CD4-positive, alpha-beta T cell treated with Interleukin-4 for 4 hours (primary cell): ENCODE measurements around the gene B3GAT1.
A peak's percentile ranks its signal among the peaks of the same experiment; 100 is the strongest.

Source experiments
- DNase-seq: peaks from one replicate; pipeline ENCODE4 v3.0.0-alpha.2; 2020

The B3GAT1 gene

GRCh38 chr11:134390706-134391569 lies 21.1 kb downstream of the B3GAT1 start:
- DNase-seq, result no peak

- DNase-seq, result no peak
Observed at GRCh38 chr11:134389464-134390180, 22.4 kb downstream of the B3GAT1 start.

DNA sequence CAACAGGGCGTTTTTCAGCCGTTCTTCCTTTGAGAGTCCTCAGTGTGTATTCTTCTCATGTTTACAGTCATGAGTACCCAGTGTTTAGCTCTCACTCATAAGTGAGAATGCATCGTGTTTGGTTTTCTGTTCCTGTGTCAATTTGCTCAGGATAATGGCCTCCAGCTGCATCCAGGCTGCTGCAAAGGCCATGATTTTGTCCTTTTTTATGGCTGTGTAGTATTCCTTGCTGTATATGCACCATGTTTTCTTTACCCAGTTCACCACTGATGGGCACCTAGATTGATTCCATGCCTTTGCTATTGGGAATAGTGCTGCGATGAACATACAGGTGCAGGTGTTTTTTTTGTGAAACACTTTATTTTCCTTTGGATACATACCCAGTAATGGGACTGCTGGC lies 23.5 kb downstream of the B3GAT1 start:
- DNase-seq, result no peak

- no peak for DNase-seq
Observed at GRCh38 chr11:134387501-134387900, 24.5 kb downstream of the B3GAT1 start.

DNA sequence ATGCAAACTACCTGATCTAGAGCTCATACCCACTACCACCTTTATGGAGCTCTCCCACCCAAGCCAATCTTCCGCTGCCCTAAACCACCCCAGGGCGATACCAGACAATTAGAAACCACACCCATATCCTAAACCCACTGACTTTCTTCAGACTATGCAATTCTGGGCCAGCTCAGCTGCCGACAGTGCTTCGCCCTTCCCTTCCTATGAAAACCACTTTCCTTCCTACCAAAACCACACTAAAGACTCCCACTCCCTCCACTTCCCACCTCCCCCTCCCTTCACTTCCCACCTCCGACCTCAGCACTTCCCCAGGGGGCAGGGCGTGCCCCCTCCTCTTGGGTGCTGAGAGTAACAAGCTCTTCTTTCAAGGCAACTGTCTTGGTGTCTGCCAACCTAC lies 25.1 kb downstream of the B3GAT1 start:
- DNase-seq, result peak; percentile 14

DNA sequence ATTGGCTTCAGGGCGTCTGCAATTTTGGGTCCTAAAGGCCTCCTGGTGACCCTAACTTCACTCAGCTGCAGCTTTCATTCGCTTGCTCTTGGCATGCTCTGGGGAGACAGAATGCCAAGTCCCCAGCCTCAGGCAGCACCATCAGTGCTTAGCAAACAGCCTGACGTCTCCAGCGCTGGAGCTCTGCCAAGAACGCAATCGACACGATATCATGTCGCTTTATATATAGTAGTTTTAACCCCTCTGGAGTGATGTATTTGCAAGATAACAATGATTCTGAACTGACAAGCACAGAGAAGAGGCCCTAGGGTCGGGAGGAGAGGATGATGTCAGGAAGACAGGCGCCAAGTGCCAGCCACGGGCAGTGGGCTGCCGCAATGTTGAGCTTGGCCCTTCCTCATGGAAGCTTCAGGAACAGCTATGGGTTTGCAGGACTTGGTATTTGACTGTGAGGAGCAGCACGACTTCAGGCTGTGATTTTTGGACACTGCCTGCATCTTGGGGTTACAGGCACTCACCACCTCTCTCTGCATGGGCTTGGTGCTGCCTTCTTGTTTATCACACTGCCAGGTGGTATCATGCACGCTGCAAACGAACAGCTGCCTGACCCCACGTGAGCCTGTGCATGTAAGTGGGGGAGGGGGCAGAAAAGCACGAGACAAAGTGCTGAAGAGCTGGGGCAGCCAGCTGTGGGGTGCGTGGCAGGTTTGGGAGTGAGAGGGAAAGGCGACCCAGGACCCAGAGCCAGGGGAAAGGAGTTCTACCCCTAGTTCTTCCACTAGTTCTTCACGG lies 26.1 kb downstream of the B3GAT1 start:
- DNase-seq, result no peak

GRCh38 chr11:134385171-134385570 lies 26.9 kb downstream of the B3GAT1 start:
- no peak for DNase-seq

- no peak for DNase-seq
Observed at GRCh38 chr11:134384406-134384805, 27.6 kb downstream of the B3GAT1 start.

- no peak for DNase-seq
Observed at GRCh38 chr11:134383576-134384221, 28.3 kb downstream of the B3GAT1 start.

GRCh38 chr11:134382830-134383229 lies 29.2 kb downstream of the B3GAT1 start:
- DNase-seq, result no peak

DNA sequence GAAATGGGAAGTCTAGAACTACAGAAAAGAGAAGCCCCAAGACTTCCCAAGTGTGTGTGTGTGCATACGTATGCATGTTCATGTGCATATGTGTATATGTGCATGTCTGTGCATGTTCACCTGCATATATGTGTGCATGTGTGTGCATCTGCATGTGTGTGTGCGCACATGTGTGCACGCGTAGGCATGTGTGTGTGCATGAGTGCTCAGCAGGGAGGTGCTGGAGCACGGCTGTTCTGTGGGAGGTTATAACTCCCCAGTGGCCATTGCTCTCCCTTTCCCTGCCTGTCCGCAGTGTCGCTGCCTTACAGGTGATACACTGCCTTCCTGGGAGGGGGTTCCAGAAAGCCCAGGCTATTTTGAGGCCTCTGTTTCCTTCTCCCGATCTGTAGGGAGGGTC lies 29.8 kb downstream of the B3GAT1 start:
- no peak for DNase-seq

DNA sequence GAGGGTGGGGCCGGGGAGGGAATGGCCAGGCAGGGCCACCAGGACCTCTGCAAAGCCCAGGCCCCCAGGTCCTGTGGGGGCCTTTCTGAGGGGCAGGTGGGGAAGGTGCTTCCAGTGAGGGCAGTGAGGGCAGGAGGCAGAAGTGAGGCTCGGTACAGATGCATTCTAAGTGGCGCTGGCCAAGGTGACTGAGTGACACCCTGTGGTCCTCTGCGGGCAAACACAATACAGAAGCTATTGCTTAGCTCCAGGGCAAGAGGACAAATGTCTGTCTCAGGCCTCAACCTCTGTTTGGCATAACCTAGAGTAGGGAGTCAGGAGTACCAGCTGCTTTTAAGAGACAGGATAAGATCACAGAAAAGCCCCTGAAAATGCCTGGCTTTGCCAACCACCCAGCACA lies 31.3 kb downstream of the B3GAT1 start:
- DNase-seq, result no peak

DNA sequence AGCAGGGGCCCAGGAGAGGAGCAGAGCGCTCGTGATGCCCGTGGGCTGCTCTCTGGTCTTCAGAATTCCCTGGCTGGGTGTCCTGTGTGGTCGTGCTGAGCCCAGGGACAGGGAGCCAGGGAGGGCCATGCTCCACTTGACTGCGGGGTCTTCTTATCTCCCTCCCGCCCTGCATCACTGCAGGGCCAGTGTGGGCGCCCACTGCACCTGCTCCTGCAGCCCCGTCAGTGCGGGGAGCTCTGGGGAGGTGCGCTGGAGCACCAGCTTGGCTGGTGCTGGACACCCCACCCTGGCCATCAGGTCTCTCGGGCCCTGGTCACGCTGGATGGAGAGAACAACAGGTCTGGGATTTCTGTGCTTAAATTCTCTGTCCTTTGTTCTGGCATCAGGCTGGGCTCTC lies 31.8 kb downstream of the B3GAT1 start:
- DNase-seq, result no peak

GRCh38 chr11:134379241-134379640 lies 32.8 kb downstream of the B3GAT1 start:
- DNase-seq, result no peak

GRCh38 chr11:134377876-134378275 lies 34.2 kb downstream of the B3GAT1 start:
- no peak for DNase-seq

GRCh38 chr11:134376150-134376921 lies 35.7 kb downstream of the B3GAT1 start:
- no peak for DNase-seq

DNA sequence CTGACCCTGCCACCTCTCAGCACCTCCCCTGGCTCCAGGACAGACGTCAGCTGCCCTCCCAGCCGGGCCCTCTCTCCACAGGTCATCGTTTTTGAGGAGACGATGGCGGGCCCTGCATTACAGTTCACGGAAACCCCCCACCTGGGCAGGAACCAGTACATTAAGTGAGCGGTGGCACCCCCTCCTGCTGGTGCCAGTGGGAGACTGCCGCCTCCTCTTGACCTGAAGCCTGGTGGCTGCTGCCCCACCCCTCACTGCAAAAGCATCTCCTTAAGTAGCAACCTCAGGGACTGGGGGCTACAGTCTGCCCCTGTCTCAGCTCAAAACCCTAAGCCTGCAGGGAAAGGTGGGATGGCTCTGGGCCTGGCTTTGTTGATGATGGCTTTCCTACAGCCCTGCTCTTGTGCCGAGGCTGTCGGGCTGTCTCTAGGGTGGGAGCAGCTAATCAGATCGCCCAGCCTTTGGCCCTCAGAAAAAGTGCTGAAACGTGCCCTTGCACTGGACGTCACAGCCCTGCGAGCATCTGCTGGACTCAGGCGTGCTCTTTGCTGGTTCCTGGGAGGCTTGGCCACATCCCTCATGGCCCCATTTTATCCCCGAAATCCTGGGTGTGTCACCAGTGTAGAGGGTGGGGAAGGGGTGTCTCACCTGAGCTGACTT lies 37.0 kb downstream of the B3GAT1 start:
- no peak for DNase-seq

DNA sequence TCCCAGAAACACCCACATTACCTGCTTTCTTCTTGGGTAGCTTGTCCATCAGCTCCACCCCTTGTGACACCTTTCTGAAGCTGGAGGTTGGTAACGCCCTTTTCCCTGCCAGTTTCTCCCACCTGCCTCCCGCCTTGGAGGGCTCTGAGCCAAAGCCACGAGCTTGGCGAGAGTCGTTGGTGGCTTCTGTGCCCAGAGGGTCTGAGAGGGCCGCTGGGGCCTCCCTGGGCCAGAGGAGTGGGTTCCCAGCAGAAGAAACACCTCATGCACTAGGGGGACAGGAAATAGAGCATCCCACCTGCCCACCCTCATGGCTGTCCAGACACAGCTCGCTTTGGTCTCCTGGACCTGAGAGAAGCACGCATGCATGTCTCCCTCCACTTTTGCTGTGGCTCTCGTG lies 37.9 kb downstream of the B3GAT1 start:
- no peak for DNase-seq

DNA sequence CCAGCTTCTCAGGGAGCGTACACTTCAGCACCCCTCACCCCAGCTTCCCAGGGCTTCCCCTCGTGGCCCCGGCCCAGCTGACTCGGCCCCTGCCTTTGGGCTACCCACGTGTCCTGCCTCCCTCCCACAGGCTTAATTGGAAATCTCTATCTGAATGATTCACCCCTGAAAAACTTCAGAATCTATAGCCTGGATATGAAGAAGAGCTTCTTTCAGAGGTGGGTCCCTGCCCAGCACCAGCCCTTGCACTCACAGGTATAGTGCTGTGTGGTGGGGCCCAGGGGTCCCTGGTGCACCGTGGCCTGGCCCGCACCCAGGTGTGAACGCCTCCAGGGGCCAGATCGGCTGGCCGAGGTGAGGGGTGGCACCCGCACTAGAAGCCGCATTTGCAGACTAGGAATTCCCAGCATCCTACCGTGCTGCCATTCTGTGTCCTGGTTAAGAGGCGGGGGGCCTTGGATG lies 38.4 kb downstream of the B3GAT1 start:
- DNase-seq, result no peak

DNA sequence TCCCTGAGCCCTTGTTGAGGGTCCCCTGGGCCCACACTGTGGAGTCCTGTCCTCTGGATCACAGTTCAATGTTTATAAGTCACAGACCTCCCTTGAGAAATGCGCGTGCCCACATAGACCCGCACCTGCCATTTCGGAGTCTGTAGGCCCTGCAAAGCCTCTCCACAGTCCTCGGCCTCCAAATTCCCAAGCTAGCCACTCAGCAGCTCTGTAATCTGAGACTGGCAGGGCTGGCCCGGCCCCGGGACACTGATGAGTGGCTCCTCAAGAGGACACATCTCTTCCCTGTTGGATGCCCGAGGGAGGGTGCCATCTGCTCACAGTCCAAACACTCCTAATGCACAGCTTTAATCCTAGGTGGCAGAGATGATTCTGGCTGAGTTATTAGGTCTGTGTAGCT lies 39.1 kb downstream of the B3GAT1 start:
- no peak for DNase-seq

- DNase-seq, result no peak
Observed at GRCh38 chr11:134372536-134372935, 39.5 kb downstream of the B3GAT1 start.
